HT-29 (cell line): Measurements from ENCODE around the gene ARHGEF38. TPM values are rescaled to one million over a fixed set of nuclear protein-coding genes. Genes with fewer than 3 reads are reported as not detected.
A peak's percentile ranks its signal among the peaks of the same experiment; 100 is the strongest.
"Not testable (repeated sequence)": the region's sequence is repeated elsewhere in the genome, so short reads cannot be mapped to it uniquely, and the experiment has no call there.

ENCODE experiments used
- DNase-seq: peaks from one replicate; pipeline ENCODE4 v3.0.0-alpha.2; 2015; ENCODE audit warnings: low spot score
- total RNA-seq: library from RNA; depleted of rRNA; stranded (reverse); fragments of >200 nt; shearing (Covaris generic); gene quantifications from 2 replicates; pipeline ENCODE4 v1.2.3, GENCODE V29; 2014

ARHGEF38 gene
- total RNA-seq, 1 experiment from 2014 or later, result 3.6 TPM

DNA sequence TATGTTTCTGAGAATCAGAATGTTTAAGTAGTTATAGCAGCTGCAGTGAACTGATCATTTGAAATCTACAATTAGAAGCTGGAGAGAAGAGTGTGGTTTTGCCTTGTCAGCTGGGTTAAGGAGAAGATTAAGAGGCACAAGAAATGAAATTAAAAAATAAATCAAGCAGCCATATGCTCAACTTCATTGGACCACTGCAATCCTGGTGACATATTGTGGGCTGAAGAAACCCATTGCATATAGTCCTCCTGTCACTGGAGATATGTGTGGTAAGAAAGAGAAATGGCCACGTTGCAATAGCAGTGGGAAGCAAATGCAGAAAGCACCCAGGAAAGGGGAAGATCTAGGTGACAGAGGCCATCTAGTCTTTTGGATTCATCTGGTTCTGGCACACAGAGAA lies 93.0 kb downstream of the ARHGEF38 start:
- DNase-seq, result no peak

DNA sequence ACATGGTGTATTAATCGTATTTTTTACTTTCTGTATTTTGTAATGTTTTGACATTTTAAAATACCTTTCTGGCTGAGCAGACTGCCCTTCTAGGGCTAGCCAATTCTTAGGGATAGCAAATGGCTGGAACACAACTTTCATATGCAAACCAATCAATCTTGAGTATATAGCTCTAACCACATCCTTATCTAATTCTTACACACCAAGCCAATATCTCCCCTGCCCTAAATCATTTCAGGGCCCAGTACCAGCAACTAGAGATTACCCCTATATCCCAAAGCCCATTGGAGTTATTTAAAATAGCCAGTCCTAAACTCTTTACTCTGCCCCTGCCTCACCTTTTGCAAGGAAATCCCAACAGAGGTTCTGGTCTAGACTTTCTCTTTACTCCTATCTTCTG lies 97.8 kb downstream of the ARHGEF38 start:
- no peak for DNase-seq

DNA sequence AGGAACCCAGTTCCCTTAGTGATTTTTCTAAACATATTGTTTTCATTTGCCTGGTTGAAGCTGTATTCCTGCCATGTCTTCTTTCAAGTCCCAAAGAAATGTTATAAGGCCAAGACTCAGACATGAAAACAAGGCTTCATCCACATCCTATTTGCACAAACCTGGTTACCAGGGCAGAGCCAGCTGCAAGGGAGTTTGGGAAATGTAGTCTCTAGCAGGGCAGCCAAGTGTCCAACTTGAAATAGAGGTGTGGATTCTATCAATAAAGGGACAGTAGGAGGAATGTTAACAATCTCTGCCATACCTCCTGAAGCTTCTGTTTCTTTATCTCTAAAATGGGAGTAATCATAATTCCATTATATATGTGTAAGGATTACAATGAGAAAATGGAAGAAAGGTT lies 99.5 kb downstream of the ARHGEF38 start:
- DNase-seq, result no peak

DNA sequence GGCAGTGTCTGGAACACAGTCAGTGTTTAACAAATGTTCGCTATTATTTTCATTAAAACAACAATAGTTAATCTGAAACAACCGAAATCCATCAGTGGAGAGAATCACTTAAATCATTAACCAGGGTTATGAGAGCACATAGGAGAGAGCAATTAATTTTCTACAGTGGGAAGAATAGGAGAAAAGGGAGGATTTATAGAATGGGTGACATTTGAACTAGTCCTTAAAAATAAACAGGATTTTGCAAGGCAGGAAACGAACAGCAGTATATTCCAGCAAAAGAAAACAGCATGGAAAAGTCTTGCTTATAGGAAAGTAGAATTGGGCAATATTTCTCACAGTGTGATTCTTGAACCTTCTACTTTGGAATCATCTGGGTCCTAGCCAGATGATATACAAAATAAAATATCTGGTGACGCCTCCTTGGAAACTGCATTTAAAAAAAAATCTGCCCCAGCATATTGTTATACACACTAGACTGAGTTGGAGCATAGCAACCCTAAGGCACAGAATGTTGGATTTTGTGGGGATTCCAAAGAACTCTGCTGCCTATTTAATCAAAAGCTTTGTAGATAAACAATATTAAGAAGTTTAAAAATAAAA lies 100.0 kb downstream of the ARHGEF38 start:
- DNase-seq, result no peak

DNA sequence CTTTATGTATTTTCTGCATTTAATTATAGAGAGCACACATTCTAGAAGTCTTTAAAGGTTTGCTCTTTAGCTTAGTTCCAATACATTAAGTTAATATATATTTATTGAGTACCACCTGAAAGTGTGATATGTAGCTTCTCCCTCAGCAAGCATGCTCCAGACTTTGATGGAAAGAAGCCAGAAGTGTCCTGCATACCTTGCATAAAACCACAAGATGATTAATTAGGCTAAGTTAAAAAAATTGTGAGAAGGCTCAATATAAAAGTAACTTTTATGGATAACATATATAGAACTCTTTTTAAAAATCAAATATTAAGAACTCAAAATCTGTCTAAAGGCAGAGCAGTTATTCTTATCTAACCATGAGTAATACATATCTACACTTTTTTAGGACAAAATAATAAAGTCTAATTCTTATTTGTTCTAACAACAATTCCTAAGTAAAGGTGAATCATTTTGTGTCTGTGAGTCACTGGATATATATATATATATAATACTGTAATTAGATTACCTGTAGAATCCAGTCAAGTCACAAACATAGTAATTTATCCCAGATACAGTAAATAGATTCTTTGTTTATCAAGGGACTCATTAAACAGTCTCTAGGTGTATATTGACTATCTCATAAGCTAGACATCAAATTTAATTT lies 104.8 kb downstream of the ARHGEF38 start:
- no peak for DNase-seq

DNA sequence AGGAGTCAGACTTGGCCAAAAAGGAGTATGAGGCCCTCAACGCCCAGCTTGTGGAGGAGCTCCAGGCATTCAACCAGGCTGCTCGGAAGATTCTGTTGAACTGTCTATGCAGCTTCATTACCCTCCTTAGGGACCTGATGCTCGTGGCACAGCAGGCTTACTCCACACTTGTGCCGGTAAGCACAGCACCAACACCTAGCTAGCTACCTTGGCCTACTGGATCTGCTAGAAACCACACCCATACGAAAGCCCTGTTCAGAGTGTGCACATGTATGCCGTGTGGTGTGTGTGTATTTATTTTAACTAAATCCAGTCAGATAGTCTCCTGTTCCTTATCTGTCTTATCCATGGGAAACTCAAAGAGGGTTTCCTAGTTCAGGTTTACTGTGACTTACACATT lies 106.8 kb downstream of the ARHGEF38 start:
- DNase-seq, result no peak

DNA sequence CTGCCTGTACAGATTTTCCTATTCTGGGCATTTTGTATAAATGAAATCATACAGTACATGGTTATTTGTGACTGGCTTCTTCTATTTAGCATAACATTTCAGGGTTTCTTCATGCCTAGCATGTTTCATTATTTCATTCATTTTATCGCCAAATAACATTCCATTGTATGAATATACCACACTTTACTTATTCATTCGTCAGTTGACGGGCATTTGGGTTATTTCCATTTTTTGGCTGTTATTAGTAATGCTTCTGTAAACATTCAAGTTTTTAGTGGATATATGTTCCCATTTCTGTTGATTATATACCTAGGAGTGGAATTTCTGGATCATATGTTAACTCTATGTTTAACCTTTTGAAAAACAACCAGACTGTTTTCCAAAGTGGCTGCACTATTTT lies 108.6 kb downstream of the ARHGEF38 start:
- DNase-seq, result no peak

DNA sequence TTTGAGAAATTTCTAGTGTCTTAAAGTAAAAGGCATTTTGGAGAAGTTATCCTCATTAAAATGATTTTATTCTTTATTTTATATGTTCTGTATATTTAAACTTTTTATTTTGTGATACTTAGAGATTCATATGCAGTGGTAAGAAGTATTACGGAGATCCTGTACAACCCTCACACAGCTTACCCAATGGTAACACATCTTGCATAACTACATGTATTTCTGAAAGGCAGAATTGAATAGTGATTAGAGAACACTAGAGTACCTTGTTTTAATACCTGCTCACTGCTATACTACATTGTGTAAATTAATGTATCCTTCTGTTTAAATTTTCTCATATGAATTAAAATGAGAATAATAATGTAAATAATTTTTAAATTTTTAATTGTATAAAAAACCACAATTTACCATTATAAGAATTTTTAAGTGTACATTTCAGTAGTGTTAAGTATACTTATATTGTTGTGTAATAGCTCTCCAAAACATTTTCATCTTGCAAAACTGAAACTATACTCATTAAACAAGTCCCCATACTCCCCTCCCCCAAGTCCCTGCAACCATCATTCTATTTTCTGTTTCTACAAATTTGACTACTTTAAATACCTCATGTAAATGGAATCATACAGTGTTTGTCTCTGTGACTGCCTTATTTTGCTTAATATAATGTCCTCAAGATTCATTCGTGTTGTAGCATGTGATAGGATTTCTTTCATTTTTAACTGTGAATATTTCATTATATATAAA lies 110.7 kb downstream of the ARHGEF38 start:
- DNase-seq, result no peak

DNA sequence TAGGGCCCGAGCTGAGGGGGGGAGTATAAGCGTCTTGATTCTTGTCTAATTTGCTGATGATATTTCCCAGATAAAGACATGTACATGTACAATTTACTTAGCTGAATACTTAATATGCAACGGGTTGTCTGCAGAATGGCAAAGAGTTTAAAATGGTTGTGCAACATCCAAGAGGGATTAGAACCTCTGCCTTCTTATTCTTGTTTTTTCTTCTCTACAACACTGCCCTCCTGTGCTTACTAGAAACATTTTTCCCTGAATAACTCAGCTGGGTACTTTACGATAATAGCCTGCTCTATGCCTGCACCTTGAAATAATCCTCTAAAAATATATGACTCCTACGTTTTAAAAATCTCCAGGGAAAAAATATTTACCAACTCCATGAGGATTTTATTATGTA lies 114.3 kb downstream of the ARHGEF38 start:
- DNase-seq, result peak; percentile 55

DNA sequence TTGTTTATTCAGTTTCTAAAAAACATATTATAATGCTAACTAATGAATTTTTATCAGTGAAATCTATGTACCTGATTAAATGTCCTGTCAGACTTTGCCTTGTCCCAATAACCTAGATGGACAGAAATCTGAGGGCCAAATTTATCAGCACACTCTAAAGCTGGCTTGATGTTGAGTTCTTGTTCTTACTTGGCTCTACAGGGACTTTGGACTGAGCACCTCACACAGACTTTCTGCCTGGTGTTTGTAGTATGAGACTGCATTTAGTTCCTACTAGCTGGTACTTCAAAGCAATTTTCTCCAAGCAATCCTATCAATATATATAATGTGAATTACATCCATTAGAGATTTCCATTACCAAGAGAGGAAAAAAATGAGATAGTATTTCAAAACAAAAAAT lies 118.3 kb downstream of the ARHGEF38 start:
- no peak for DNase-seq

DNA sequence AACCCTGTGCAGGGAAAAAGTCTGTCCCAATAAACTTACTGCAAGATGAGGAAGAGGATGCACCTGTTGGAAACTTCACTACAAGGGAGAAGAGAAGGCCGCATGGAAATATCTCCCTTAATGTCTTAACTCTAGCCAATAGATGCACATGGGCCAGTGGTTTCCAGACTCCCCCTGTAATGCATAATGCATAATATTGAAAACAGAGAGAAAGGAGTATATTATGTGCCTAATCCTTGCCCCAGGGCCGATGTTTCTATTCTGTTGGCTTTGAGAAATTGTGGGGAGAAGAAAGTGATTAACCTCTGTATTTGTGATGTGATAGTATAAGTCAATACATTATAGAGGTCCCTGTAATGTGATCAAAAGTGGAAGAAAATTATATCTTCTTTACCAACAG lies 118.9 kb downstream of the ARHGEF38 start:
- DNase-seq, result no peak

DNA sequence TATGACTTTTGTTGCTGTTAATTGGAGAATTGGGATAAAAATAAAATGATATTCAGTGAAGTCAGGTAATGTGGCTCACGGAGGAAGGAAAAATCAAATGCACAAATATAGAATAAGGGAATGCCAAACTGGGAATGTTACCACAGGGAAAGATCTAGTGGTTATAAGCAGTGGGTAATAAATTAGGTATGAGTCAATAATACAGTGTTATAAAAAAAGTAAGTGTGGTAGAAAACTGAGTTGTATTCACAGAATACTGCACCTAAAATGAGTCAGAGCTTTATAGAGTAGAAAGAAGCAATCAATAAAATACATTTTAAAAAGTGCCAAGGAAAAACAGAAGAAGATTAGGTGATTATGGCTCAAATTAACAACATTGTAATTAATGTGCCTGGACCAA lies 121.6 kb downstream of the ARHGEF38 start:
- DNase-seq, result no peak

DNA sequence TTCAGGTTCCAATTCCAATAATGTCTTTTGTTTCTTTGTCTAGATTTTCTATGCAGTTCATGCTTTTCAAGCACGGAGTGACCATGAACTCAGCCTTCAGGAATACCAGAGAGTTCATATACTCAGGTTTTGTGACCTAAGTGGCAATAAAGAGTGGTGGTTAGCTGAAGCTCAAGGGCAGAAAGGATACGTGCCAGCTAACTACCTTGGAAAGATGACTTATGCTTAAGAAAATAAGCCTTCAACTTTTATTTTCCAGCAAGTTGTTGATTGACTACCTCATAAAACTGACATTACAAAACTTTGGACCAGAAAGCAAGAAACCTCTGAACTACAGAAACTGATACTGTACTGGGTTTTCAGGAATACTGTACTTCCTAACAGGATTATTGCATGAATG lies 125.3 kb downstream of the ARHGEF38 start:
- DNase-seq, result no peak

DNA sequence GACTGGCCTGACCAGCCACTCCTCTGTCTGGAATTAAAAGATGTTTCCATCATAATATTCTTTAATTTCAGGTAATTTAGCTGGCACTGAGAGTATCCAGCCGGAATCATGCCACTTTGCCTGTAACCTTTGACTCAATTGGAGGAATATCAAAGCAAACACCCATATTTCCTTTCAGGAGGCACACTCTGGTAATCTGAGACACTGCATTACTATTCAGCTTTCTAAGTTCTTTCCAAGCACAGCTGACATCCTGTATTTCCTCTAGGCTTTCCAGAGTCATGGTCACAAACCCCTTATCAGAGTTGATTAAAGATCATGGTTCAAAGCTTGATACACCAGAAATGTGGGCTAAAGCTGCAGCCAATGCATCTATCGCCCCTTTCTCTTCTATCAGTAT lies 126.8 kb downstream of the ARHGEF38 start:
- DNase-seq, result no peak

DNA sequence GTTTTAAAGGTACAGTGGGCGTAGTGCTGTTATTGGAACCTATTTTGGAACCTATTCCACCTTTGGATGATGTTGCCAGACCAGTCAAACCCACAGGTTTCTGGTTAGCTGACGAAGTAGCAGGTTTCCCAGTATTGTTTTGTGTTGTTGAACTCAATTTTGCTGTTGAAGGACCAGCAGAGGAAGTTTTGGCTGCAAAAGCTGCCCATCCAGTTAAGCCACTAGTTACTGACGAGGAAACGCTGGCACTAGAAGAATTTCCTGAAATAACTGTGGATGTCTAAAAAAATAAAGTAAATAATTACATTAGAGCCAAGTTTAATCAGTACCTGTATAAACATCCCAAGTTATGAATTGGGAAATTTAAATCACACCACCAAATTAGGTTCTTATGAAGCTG lies 130.6 kb downstream of the ARHGEF38 start:
- peak; percentile 90 for DNase-seq

DNA sequence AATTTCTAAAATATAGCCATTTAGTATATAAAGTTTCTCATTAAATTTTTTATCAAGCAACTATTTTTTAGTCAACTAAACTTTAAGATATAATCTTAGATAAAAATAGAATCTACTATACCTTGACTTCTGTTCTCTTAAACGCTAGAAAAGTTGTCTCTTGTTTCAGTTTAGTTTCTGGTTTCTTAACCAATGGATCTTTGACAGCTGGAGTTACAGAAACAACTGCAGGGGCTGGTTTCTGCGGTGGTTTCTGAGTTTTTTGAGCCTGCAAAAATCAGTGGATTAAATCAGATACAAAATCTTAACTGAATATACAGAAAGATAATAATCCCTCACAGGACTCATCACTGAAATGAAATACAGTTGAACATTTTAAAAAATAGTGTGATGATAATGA lies 134.2 kb downstream of the ARHGEF38 start:
- DNase-seq, result no peak

DNA sequence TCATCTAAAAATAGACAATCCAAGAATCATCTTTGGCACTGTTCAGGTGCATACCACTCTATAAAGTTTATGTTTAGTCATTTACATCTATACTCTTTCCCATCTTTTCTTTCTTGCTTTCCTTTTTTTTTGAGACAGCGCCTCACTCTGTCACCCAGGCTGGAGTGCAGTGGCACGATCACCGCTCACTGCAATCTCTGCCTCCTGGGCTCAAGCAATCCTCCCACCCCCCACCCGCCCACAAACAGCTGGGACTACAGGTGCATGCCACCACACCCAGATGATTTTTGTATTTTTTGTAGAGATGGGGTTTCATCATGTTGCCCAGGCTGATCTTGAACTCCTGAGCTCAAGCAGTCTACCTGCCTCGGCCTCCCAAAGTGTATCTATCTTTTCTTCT lies 142.4 kb downstream of the ARHGEF38 start:
- not testable (repeated sequence) for DNase-seq

DNA sequence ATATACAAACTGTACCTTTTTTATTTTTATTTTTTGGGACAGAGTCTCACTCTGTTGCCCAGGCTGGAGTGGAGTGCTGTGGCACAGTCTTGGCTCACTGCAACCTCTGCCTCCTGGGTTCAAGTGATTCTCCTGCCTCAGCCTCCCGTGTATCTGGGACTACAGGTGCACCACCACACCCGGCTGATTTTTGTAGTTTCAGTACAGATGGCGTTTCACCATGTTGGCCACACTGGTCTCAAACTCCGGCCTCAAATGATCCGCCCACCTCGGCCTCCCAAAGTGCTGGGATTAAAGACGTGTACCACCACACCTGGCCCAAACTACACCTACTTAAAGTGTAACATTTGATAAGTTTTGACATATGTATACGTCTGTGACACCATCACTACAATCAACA lies 143.4 kb downstream of the ARHGEF38 start:
- DNase-seq, result not testable (repeated sequence)

DNA sequence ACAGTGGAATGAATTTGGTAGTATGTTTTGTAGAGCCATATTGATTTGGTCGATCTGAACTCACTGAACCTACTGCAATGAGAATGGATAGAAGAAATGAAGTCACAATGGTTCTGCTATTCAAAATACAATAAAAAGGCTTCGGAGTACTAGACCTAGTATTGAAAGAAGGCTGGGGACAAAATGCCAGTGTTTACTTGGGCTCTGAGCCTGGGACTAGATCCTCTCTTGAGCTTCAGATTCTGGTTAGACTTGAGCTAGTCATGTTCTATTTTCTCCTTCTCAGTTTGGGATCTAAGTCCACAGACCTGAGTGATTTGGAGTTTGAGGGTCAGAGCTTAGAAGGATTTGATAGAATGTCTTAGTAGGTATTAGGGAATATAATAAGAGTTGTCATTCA lies 146.2 kb downstream of the ARHGEF38 start:
- no peak for DNase-seq

DNA sequence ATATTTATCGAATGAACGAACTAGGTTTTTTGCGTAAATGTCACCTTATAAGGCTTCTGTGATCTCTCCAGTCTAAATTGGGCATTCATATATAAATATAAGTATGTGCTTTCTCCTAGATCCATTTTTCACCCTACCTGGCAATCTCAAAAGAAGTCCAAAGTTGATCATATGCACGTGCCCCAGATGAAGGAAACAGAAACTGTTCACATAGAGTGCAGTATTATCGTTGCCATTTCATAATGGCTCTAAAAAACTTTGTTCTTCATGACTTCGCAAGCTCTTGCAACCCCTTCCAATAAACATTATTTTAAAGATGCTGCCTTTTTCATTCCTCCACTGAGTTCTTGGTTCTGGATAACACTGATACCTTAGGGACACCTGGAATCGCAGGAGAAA lies 155.4 kb downstream of the ARHGEF38 start:
- no peak for DNase-seq

DNA sequence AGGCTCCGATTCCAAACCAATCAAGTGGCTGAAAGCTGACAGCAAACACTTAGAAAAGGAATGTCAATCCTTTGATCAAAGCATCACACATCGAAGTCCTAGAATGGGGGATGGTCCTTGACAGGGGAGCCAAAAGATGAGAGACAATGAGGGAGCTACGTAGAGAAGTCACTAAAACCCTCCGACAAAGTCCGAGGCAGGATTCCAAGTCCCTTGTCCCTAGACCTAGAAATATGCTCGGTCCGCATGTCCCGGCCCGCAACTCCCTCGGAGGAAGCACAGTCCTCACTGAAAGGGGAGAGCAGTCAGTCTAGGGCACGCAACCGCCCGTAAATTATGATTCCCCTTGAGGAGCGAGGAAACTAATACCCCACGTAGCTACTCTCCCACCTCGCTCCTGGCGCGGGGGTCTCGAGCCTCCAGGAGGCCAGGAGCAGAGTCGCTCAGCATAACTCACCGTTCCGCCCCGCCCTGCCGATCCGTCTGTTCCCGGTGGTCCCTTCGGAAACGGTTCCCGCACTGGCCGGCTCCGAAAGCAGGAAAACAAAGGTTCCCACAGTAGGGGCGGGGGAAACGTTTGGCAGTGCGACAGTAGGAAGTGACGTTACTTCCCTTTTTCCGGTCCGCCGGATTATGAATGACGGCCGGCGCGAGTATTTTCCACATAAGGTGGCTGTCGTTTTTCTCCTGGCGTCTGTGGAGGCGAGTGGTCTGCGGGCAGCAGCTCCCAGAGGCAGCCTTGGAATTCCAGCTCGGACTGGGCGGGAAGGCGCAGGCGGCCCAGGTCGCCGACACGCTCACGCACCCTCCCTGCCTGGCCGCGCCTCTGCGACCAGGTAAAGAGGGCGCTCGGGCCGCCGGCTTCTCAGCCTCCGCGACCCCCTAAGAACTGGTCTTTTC lies 156.0 kb downstream of the ARHGEF38 start, which contains the start of the genes GSTCD and INTS12:
Gene GSTCD (plus strand): TSS at position 604 of the 900 bp plus-strand sequence. CDS start 8,830 bp downstream, outside the sequence.
Gene INTS12 (minus strand): TSS at position 509 of the 900 bp plus-strand sequence. CDS start 8,684 bp downstream, outside the sequence.
- DNase-seq, result peak; percentile 93

DNA sequence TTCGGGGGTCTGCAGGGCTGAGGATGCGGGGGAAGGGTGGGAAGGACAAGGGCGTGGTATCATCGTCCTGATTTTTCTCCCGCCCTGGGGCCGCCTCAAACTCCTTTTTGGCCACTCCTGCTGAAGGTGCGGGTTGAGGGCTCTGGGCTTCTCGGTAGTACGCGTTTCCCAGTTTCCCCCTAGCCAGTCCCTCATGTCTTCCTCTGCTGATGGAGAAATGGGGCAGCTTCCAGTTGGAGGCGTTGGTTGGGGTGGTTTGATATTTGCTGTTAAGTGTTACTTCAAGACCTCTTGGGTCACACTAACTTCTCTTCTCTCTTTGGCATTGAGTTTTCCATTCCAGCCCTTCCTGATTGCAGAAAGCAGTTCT lies 156.6 kb downstream of the ARHGEF38 start:
- DNase-seq, result peak; percentile 45
